PC-3 (cell line): ENCODE measurements around the gene KDELR1. TPM values are rescaled to one million over a fixed set of nuclear protein-coding genes. Genes with fewer than 3 reads are reported as not detected.
A peak's percentile ranks its signal among the peaks of the same experiment; 100 is the strongest.
"Not testable (repeated sequence)": the region's sequence is repeated elsewhere in the genome, so short reads cannot be mapped to it uniquely, and the experiment has no call there.

Experiments
- ATAC-seq: fragments of 200-7000 bp; cut with Tn5 transposase; 2 replicates; pipeline ENCODE4 v1.9.1; 2020; ENCODE audit warnings: mild to moderate bottlenecking, moderate library complexity
- BruUV-seq: library from RNA; stranded (reverse); fragments of 400-500 nt; replicated peaks from 2 replicates; lab custom pipeline; 2021; lab: Mats Ljungman, UMichigan
- CTCF ChIA-PET: fragments of 300-600 bp; sonication (Branson Sonifier 250); formaldehyde crosslinking; loops from one replicate; lab custom pipeline; 2022; ENCODE audit warnings: antibody characterized with exemption; lab: Charles Lee
- POLR2A ChIA-PET: fragments of 300-600 bp; sonication (Branson Sonifier 250); formaldehyde crosslinking; loops from one replicate; lab custom pipeline; 2022; ENCODE audit warnings: antibody characterized with exemption; ENCODE audit not compliant: unreplicated experiment; lab: Charles Lee
- DNase-seq: peaks from one replicate; pipeline ENCODE4 v3.0.0-alpha.2; 2015
- H2AFZ ChIP-seq: fragments of 300-600 bp; sonication (generic); 2 replicates; pipeline ENCODE4 v1.6.0; 2016; ENCODE audit warnings: antibody characterized with exemption, low read length
- H3F3A ChIP-seq: fragments of 300-600 bp; sonication (generic); one replicate; pipeline ENCODE4 v1.6.0; 2017; ENCODE audit warnings: antibody characterized with exemption, low read length, control low read depth, mild to moderate bottlenecking; ENCODE audit not compliant: unreplicated experiment
- H3K27ac ChIP-seq: fragments of 300-600 bp; sonication (generic); 2 replicates; pipeline ENCODE4 v1.5.1; 2016; ENCODE audit warnings: mild to moderate bottlenecking, low read length
- H3K27me3 ChIP-seq: fragments of 300-600 bp; sonication (generic); 2 replicates; pipeline ENCODE4 v1.6.1; 2016; ENCODE audit warnings: low read length, mixed read lengths
- H3K36me3 ChIP-seq: fragments of 300-600 bp; sonication (generic); 2 replicates; pipeline ENCODE4 v1.6.1; 2016; ENCODE audit warnings: low read depth, mixed run types, low read length, mixed read lengths
- H3K4me1 ChIP-seq: fragments of 300-600 bp; sonication (generic); 2 replicates; pipeline ENCODE4 v1.5.1; 2016; ENCODE audit warnings: low read length; ENCODE audit not compliant: insufficient read depth
- H3K4me2 ChIP-seq: fragments of 300-600 bp; sonication (generic); 2 replicates; pipeline ENCODE4 v1.6.0; 2016; ENCODE audit warnings: low read length
- H3K4me3 ChIP-seq: fragments of 300-600 bp; sonication (generic); 2 replicates; pipeline ENCODE4 v1.5.1; 2016; ENCODE audit warnings: mild to moderate bottlenecking, low read length, mixed read lengths
- H3K79me2 ChIP-seq: fragments of 300-600 bp; sonication (generic); 2 replicates; pipeline ENCODE4 v1.6.1; 2017; ENCODE audit warnings: low read length, mixed read lengths
- H3K9ac ChIP-seq: fragments of 300-600 bp; sonication (generic); 2 replicates; pipeline ENCODE4 v1.6.0; 2016; ENCODE audit warnings: mild to moderate bottlenecking, low read length
- H3K9me2 ChIP-seq: fragments of 300-600 bp; sonication (generic); replicated peaks from 2 replicates; pipeline ENCODE4 v1.6.1; 2016; ENCODE audit warnings: mixed run types, low read length, mixed read lengths
- H3K9me3 ChIP-seq: fragments of 300-600 bp; sonication (generic); 2 replicates; pipeline ENCODE4 v1.6.1; 2016; ENCODE audit warnings: low read length, mixed read lengths
- H4K20me1 ChIP-seq: fragments of 300-600 bp; sonication (generic); 2 replicates; pipeline ENCODE4 v1.6.1; 2016; ENCODE audit warnings: low read length, mixed read lengths
- EZH2 ChIP-seq: fragments of 300-600 bp; sonication (generic); IDR thresholded peaks from one replicate; pipeline ENCODE4 v1.6.1; 2017; ENCODE audit warnings: antibody characterized with exemption, mild to moderate bottlenecking, low read length; ENCODE audit not compliant: unreplicated experiment
- EZH2phosphoT487 ChIP-seq: fragments of 300-600 bp; sonication (generic); IDR thresholded peaks from 2 replicates; pipeline ENCODE4 v1.6.1; 2018; ENCODE audit warnings: mild to moderate bottlenecking, antibody characterized with exemption, low read length, borderline replicate concordance
- intact Hi-C: fragments of 100-400 bp; cut with micrococcal nuclease; formaldehyde crosslinking; loops from 2 replicates; pipeline ENCODE4 v1.9.0; 2023
- total RNA-seq: library from RNA; depleted of rRNA; stranded (reverse); fragments of >200 nt; gene quantifications from 2 replicates; pipeline ENCODE4 v1.2.3, GENCODE V29; 2014
- TF ChIP-seq, protein P1 (sequence below): fragments of 300-600 bp; sonication (generic); conservative IDR thresholded peaks from 2 replicates; pipeline ENCODE4 v1.5.1; 2017; ENCODE audit warnings: antibody characterized with exemption, low read depth, mild to moderate bottlenecking, low read length

KDELR1 gene
- total RNA-seq, 1 experiment from 2014 or later, result 90.2 TPM

DNA sequence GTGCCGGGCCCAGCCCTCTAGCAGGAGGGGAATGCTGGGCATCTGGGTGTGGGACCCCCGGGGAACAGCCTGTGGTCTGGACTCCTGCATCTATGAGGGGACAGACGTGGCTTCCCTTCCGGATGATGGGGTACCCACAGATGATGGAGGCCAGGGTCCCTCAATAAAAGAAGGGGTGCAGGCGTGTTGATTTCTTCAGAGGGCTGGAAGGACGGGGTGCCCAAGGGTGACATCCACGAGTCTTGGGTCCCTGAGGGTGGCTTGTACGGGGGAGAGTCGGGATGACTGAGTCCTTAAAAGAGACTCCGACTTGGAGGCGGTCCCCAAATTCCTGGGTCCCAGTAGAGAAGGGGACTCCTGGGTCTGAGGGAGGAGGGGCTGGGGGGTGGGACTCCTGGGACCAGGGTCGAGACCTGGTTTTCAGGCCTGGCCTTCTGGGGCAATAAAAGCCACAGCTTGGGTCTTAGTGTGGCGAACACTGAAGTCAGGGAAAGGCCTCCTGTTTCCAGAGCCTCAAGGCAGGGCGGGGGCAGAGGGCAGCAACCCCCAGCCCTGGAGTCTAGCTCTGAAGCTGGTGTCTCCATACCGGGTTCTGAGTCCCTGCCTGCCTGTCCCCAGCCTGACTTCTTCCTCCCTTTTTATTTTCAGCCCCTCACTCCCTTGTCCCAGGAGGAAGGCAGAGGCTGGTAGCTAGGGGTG lies 1.7 kb upstream of the KDELR1 start:
- ChIA-PET CTCF (no interaction called here), POLR2A (interaction anchor here (0.6 kb wide), 1 partner anchor 40 kb away, joined by 4 read pairs; no protein-coding TSS in a partner anchor)
- H3F3A ChIP-seq, result no peaks in the 10 kb centered on the region
- intact Hi-C loops, result loop anchor here (5.0 kb wide), 1 partner anchor 54 kb away; the partner anchor contains the start of gene GRWD1
- no peaks in the 10 kb centered on the region for H3K9me2 ChIP-seq
- H3K9me3 ChIP-seq, result no peaks in the 10 kb centered on the region
- peaks cover 24% of the 10 kb centered on the region for H3K79me2 ChIP-seq
- H3K27ac ChIP-seq, result no peak overlapping the region
- H2AFZ ChIP-seq, result peak overlapping the region; percentile 76
- BruUV-seq, result no TSS peak
- no peak overlapping the region for H3K9ac ChIP-seq
- no peaks in the 10 kb centered on the region; the same call in 1 of the 2 replicates for H3K27me3 ChIP-seq
- H3K4me3 ChIP-seq, result peak overlapping the region; percentile 65; the same call in 1 of the 2 replicates
- H3K4me2 ChIP-seq, result peak overlapping the region; percentile 92
- no peak for ATAC-seq
- no peak for DNase-seq
- H4K20me1 ChIP-seq, result no peaks in the 10 kb centered on the region
- no peak for TF ChIP-seq EZH2
- TF ChIP-seq, protein P1, sequence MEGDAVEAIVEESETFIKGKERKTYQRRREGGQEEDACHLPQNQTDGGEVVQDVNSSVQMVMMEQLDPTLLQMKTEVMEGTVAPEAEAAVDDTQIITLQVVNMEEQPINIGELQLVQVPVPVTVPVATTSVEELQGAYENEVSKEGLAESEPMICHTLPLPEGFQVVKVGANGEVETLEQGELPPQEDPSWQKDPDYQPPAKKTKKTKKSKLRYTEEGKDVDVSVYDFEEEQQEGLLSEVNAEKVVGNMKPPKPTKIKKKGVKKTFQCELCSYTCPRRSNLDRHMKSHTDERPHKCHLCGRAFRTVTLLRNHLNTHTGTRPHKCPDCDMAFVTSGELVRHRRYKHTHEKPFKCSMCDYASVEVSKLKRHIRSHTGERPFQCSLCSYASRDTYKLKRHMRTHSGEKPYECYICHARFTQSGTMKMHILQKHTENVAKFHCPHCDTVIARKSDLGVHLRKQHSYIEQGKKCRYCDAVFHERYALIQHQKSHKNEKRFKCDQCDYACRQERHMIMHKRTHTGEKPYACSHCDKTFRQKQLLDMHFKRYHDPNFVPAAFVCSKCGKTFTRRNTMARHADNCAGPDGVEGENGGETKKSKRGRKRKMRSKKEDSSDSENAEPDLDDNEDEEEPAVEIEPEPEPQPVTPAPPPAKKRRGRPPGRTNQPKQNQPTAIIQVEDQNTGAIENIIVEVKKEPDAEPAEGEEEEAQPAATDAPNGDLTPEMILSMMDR, result no peak
- no peak for TF ChIP-seq EZH2phosphoT487
- H3K4me1 ChIP-seq, result peaks cover 7% of the 10 kb centered on the region
- H3K36me3 ChIP-seq, result peaks cover 3% of the 10 kb centered on the region; the same call in 1 of the 2 replicates

DNA sequence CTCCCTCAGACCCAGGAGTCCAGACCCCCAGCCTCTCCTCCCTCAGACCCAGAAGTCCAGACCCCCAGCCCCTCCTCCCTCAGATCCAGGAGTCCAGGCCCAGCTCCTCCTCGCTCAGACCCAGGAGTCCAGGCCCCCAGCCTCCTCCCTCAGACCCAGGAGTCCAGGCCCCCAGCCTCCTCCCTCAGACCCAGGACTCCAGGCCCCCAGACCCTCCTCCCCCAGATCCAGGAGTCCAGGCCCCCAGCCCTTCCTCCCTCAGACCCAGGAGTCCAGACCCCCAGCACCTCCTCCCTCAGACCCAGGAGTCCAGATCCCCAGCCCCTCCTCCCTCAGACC lies 624 bp upstream of the KDELR1 start:
- intact Hi-C loops, result loop anchor here (5.0 kb wide), 1 partner anchor 55 kb away; the partner anchor contains the start of gene GRWD1
- H4K20me1 ChIP-seq, ATAC-seq, H3K4me2 ChIP-seq, H2AFZ ChIP-seq, H3K27ac ChIP-seq, H3K9ac ChIP-seq, POLR2A ChIA-PET, H3K4me3 ChIP-seq, H3F3A ChIP-seq, H3K36me3 ChIP-seq, H3K9me2 ChIP-seq, H3K27me3 ChIP-seq, BruUV-seq, DNase-seq, H3K9me3 ChIP-seq, H3K4me1 ChIP-seq: not testable (repeated sequence)
- CTCF ChIA-PET, result interaction anchor here (1.3 to 2.2 kb wide), 3 partner anchors 28 to 114 kb away, joined by 3 to 17 read pairs (median 6); partner anchors contain the start of genes SYNGR4 and TMEM143
- H3K79me2 ChIP-seq, result peaks cover 25% of the 10 kb centered on the region

DNA sequence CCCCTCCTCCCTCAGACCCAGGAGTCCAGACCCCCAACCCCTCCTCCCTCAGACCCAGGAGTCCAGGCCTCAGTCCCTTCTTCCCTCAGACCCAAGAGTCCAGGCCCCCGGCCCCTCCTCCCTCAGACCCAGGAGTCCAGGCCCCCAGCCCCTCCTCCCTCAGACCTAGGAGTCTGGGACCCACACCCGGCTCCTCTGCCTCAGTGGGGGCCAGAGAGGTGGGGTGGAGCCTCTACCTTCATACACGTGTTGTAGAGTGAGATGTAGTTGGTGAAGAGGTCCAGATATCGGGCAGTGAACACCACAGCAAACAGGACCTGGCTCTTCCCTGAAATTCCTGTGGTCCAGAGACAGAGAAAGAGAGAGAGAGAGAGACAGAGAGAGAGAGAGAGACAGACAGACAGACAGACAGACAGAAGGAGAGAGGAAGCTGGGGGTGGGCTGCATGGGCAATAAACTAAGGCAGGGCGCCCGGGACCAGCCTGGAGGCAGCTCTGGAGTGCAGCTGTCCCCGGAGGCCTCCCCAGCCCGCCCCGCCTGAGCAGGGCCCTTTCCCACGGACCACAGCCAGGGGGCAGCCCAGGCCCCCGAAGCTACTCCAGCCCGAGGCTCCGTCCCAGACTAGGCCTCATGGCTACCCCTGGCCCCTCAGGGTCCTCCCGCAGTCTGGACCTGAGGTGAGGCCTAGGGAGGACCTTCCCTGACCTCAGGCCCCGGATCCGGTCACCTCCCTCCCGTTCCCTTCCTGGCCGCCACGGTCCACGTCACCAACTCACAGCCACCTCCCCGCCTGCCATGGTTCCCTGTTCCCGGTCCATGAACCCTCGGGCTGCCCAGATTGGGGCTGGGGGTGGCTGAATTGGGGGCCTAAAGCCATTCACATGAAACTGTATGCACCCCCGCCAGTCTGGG lies 907 bp downstream of the KDELR1 start:
- BruUV-seq, result TSS peak; percentile 28
- peaks cover 25% of the 10 kb centered on the region for H3K79me2 ChIP-seq
- peak overlapping the region; percentile 65 for H2AFZ ChIP-seq
- peak overlapping the region; percentile 98 for H3K9ac ChIP-seq
- H3K36me3 ChIP-seq, result peaks cover 13% of the 10 kb centered on the region; the same call in 1 of the 2 replicates
- no peaks in the 10 kb centered on the region for H3F3A ChIP-seq
- DNase-seq (no peak), ATAC-seq (peak; percentile 42)
- ChIA-PET CTCF (interaction anchor here (0.6 to 2.2 kb wide), 5 partner anchors 18 to 193 kb away, joined by 3 to 17 read pairs (median 3); partner anchors contain the start of genes SYNGR4 and TMEM143), POLR2A (no interaction called here)
- H3K4me1 ChIP-seq, result peaks cover 3% of the 10 kb centered on the region; the same call in 1 of the 2 replicates
- H4K20me1 ChIP-seq, result no peaks in the 10 kb centered on the region
- H3K9me2 ChIP-seq, result no peaks in the 10 kb centered on the region
- H3K27ac ChIP-seq, result peak overlapping the region; percentile 59
- intact Hi-C loops, result loop anchor here (2.0 to 5.0 kb wide), 2 partner anchors 57 to 70 kb away; partner anchors contain the start of gene GRWD1
- no peak for TF ChIP-seq EZH2phosphoT487
- TF ChIP-seq, protein P1, result peak; percentile 45; the same call in 1 of the 2 replicates
- no peak for TF ChIP-seq EZH2
- no peaks in the 10 kb centered on the region for H3K9me3 ChIP-seq
- peak overlapping the region; percentile 99 for H3K4me3 ChIP-seq
- no peaks in the 10 kb centered on the region; the same call in 1 of the 2 replicates for H3K27me3 ChIP-seq
- H3K4me2 ChIP-seq, result peak overlapping the region; percentile 99
